PC-3 (cell line): Measurements from ENCODE around the gene GALNTL6. TPM values are rescaled to one million over a fixed set of nuclear protein-coding genes. Genes with fewer than 3 reads are reported as not detected.

Experiments
- ATAC-seq: fragments of 200-7000 bp; cut with Tn5 transposase; 2 replicates; pipeline ENCODE4 v1.9.1; 2020; ENCODE audit warnings: mild to moderate bottlenecking, moderate library complexity
- BruUV-seq: library from RNA; stranded (reverse); fragments of 400-500 nt; replicated peaks from 2 replicates; lab custom pipeline; 2021; lab: Mats Ljungman, UMichigan
- CTCF ChIA-PET: fragments of 300-600 bp; sonication (Branson Sonifier 250); formaldehyde crosslinking; loops from one replicate; lab custom pipeline; 2022; ENCODE audit warnings: antibody characterized with exemption; lab: Charles Lee
- POLR2A ChIA-PET: fragments of 300-600 bp; sonication (Branson Sonifier 250); formaldehyde crosslinking; loops from one replicate; lab custom pipeline; 2022; ENCODE audit warnings: antibody characterized with exemption; ENCODE audit not compliant: unreplicated experiment; lab: Charles Lee
- DNase-seq: peaks from one replicate; pipeline ENCODE4 v3.0.0-alpha.2; 2015
- H2AFZ ChIP-seq: fragments of 300-600 bp; sonication (generic); 2 replicates; pipeline ENCODE4 v1.6.0; 2016; ENCODE audit warnings: antibody characterized with exemption, low read length
- H3F3A ChIP-seq: fragments of 300-600 bp; sonication (generic); one replicate; pipeline ENCODE4 v1.6.0; 2017; ENCODE audit warnings: antibody characterized with exemption, low read length, control low read depth, mild to moderate bottlenecking; ENCODE audit not compliant: unreplicated experiment
- H3K27ac ChIP-seq: fragments of 300-600 bp; sonication (generic); 2 replicates; pipeline ENCODE4 v1.5.1; 2016; ENCODE audit warnings: mild to moderate bottlenecking, low read length
- H3K27me3 ChIP-seq: fragments of 300-600 bp; sonication (generic); 2 replicates; pipeline ENCODE4 v1.6.1; 2016; ENCODE audit warnings: low read length, mixed read lengths
- H3K36me3 ChIP-seq: fragments of 300-600 bp; sonication (generic); 2 replicates; pipeline ENCODE4 v1.6.1; 2016; ENCODE audit warnings: low read depth, mixed run types, low read length, mixed read lengths
- H3K4me1 ChIP-seq: fragments of 300-600 bp; sonication (generic); 2 replicates; pipeline ENCODE4 v1.5.1; 2016; ENCODE audit warnings: low read length; ENCODE audit not compliant: insufficient read depth
- H3K4me2 ChIP-seq: fragments of 300-600 bp; sonication (generic); 2 replicates; pipeline ENCODE4 v1.6.0; 2016; ENCODE audit warnings: low read length
- H3K4me3 ChIP-seq: fragments of 300-600 bp; sonication (generic); 2 replicates; pipeline ENCODE4 v1.5.1; 2016; ENCODE audit warnings: mild to moderate bottlenecking, low read length, mixed read lengths
- H3K79me2 ChIP-seq: fragments of 300-600 bp; sonication (generic); 2 replicates; pipeline ENCODE4 v1.6.1; 2017; ENCODE audit warnings: low read length, mixed read lengths
- H3K9ac ChIP-seq: fragments of 300-600 bp; sonication (generic); 2 replicates; pipeline ENCODE4 v1.6.0; 2016; ENCODE audit warnings: mild to moderate bottlenecking, low read length
- H3K9me2 ChIP-seq: fragments of 300-600 bp; sonication (generic); replicated peaks from 2 replicates; pipeline ENCODE4 v1.6.1; 2016; ENCODE audit warnings: mixed run types, low read length, mixed read lengths
- H3K9me3 ChIP-seq: fragments of 300-600 bp; sonication (generic); 2 replicates; pipeline ENCODE4 v1.6.1; 2016; ENCODE audit warnings: low read length, mixed read lengths
- H4K20me1 ChIP-seq: fragments of 300-600 bp; sonication (generic); 2 replicates; pipeline ENCODE4 v1.6.1; 2016; ENCODE audit warnings: low read length, mixed read lengths
- CTCF ChIP-seq: fragments of 300-600 bp; sonication (generic); conservative IDR thresholded peaks from 2 replicates; pipeline ENCODE4 v1.5.1; 2017; ENCODE audit warnings: antibody characterized with exemption, low read depth, mild to moderate bottlenecking, low read length
- EZH2 ChIP-seq: fragments of 300-600 bp; sonication (generic); IDR thresholded peaks from one replicate; pipeline ENCODE4 v1.6.1; 2017; ENCODE audit warnings: antibody characterized with exemption, mild to moderate bottlenecking, low read length; ENCODE audit not compliant: unreplicated experiment
- EZH2phosphoT487 ChIP-seq: fragments of 300-600 bp; sonication (generic); IDR thresholded peaks from 2 replicates; pipeline ENCODE4 v1.6.1; 2018; ENCODE audit warnings: mild to moderate bottlenecking, antibody characterized with exemption, low read length, borderline replicate concordance
- intact Hi-C: fragments of 100-400 bp; cut with micrococcal nuclease; formaldehyde crosslinking; loops from 2 replicates; pipeline ENCODE4 v1.9.0; 2023
- total RNA-seq: library from RNA; depleted of rRNA; stranded (reverse); fragments of >200 nt; gene quantifications from 2 replicates; pipeline ENCODE4 v1.2.3, GENCODE V29; 2014

Gene GALNTL6
- total RNA-seq, 1 experiment from 2014 or later: not detected

DNA sequence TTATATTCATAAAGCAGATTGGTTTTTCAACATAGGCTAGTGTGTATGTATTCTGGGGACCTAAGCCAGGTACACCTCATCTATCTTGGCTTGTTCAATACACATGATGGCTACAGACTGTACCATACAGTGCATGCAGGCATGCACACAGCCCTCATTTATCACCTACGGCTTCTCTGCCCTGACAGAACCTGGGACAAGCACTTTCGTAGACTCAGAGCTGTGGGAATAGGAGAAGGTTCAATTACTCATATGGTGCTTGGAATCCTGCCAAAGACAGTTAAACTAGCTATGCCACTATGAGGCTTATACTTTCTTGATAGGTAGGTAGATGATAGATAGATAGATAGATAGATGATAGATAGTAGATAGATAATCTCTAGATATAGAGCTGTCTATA, 457.2 kb downstream of the GALNTL6 start:
- Histone ChIP-seq H3K9me2 (no peaks in the 10 kb centered on the region), H3F3A (no peaks in the 10 kb centered on the region), H4K20me1 (no peaks in the 10 kb centered on the region), H3K4me2 (no peak overlapping the region), H3K36me3 (no peaks in the 10 kb centered on the region), H3K4me3 (no peak overlapping the region), H3K79me2 (no peaks in the 10 kb centered on the region), H2AFZ (no peak overlapping the region), H3K9ac (no peak overlapping the region), H3K4me1 (no peaks in the 10 kb centered on the region), H3K27me3 (no peaks in the 10 kb centered on the region), H3K9me3 (no peaks in the 10 kb centered on the region), H3K27ac (no peak overlapping the region)
- TF ChIP-seq EZH2phosphoT487: no peak
- TF ChIP-seq EZH2: no peak
- no peak for TF ChIP-seq CTCF
- BruUV-seq: no TSS peak
- DNase-seq: peak; percentile 26
- ChIA-PET POLR2A (no interaction called here), CTCF (no interaction called here)
- intact Hi-C loops: no loop called here
- no peak for ATAC-seq

DNA sequence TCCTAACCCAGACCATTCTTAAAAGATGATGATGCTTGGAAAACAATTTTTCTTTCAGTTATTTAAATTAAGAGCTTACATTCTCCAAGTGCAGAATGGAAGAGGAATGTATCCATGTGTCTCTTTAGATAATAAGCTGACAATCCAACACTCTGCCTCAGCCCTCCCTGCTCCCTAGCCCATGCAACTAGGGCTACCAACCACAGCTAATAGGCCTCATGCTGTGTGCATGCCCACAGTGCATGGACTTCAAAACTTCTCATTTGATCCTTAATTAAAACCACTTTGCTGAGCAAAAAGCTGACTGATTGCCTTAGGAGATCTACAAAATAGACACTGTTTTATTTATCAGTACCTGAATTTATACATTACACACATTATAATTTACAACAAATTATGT, 473.9 kb downstream of the GALNTL6 start:
- POLR2A ChIA-PET: no interaction called here
- no peaks in the 10 kb centered on the region for H3K27me3 ChIP-seq
- TF ChIP-seq EZH2phosphoT487 (no peak), CTCF (no peak), EZH2 (no peak)
- H3K9ac ChIP-seq: no peak overlapping the region
- no peak overlapping the region for H3K4me3 ChIP-seq
- H4K20me1 ChIP-seq: no peaks in the 10 kb centered on the region
- intact Hi-C loops: no loop called here
- H2AFZ ChIP-seq: no peak overlapping the region
- CTCF ChIA-PET: no interaction called here
- no peaks in the 10 kb centered on the region for H3K9me2 ChIP-seq
- H3K79me2 ChIP-seq: no peaks in the 10 kb centered on the region
- no peak overlapping the region for H3K27ac ChIP-seq
- BruUV-seq: no TSS peak
- no peaks in the 10 kb centered on the region for H3K4me1 ChIP-seq
- no peak for DNase-seq
- no peaks in the 10 kb centered on the region for H3K36me3 ChIP-seq
- no peaks in the 10 kb centered on the region for H3K9me3 ChIP-seq
- H3F3A ChIP-seq: no peaks in the 10 kb centered on the region
- no peak overlapping the region for H3K4me2 ChIP-seq
- no peak for ATAC-seq

- Histone ChIP-seq H3K9ac (no peak overlapping the region), H3K4me3 (no peak overlapping the region), H3K27me3 (no peaks in the 10 kb centered on the region), H3K79me2 (no peaks in the 10 kb centered on the region), H3K4me1 (no peaks in the 10 kb centered on the region), H3K36me3 (no peaks in the 10 kb centered on the region), H3K27ac (no peak overlapping the region), H3F3A (no peaks in the 10 kb centered on the region), H4K20me1 (no peaks in the 10 kb centered on the region), H3K4me2 (no peak overlapping the region), H3K9me2 (no peaks in the 10 kb centered on the region), H3K9me3 (no peaks in the 10 kb centered on the region), H2AFZ (no peak overlapping the region)
- ChIA-PET CTCF (no interaction called here), POLR2A (no interaction called here)
- BruUV-seq: no TSS peak
- intact Hi-C loops: no loop called here
- TF ChIP-seq EZH2: no peak
- TF ChIP-seq EZH2phosphoT487: no peak
- TF ChIP-seq CTCF: no peak
- ATAC-seq (no peak), DNase-seq (no peak)
Measured at GRCh38 chr4:172305698-172306097, 492.5 kb downstream of the GALNTL6 start.
